T-cell (primary cell): ENCODE results near the gene TBC1D16. TPM values are rescaled to one million over a fixed set of nuclear protein-coding genes. Genes with fewer than 3 reads are reported as not detected.

ENCODE experiments used
- ATAC-seq, 4 experiments: fragments of 200-7000 bp in 3 of 4; fragments of 150-1000 bp in 1 of 4; cut with Tn5 transposase; replicated peaks in 1 of 4; 1 replicate in 3 of 4; 2 replicates in 1 of 4; pipeline ENCODE4 v1.10.0; 2021; ENCODE audit warnings: moderate library complexity in 3 of 4, mild to moderate bottlenecking in 2 of 4, moderate number of reproducible peaks in 1 of 4
- CTCF ChIA-PET, 2 donors: fragments of 300-600 bp; sonication (Branson Sonifier 250); formaldehyde crosslinking; loops; one replicate each; lab custom pipeline; 2022; ENCODE audit warnings: antibody characterized with exemption in 2 of 2; lab: Charles Lee
- POLR2A ChIA-PET, 2 donors: fragments of 300-600 bp; sonication (Branson Sonifier 250); formaldehyde crosslinking; loops; one replicate each; lab custom pipeline; 2022; ENCODE audit warnings: antibody characterized with exemption in 2 of 2; lab: Charles Lee
- DNase-seq, 35 experiments: peaks; one replicate each; pipeline versions ENCODE4 v3.0.0 to v3.0.0-alpha.2; 2013 to 2023
- H3K27ac ChIP-seq: one replicate; pipeline ENCODE4 v1.5.1; 2013; ENCODE audit warnings: low read length
- H3K27me3 ChIP-seq, 2 experiments: replicated peaks in 1 of 2; 1 replicate in 1 of 2; 2 replicates in 1 of 2; pipeline versions ENCODE4 v1.6.1 to v1.7.0; 2013; ENCODE audit warnings: low read length in 1 of 2, mixed read lengths in 1 of 2; ENCODE audit not compliant: control insufficient read depth in 2 of 2, insufficient read depth in 2 of 2; ENCODE audit errors: extremely low read depth in 1 of 2
- H3K36me3 ChIP-seq, 2 donors: 1 replicate in 1 of 2; 2 replicates in 1 of 2; pipeline versions ENCODE4 v1.6.1 to v1.7.0; 2013; ENCODE audit warnings: low read length in 1 of 2; ENCODE audit not compliant: control insufficient read depth in 2 of 2, insufficient read depth in 1 of 2; ENCODE audit errors: extremely low read depth in 1 of 2
- H3K4me1 ChIP-seq, 2 experiments: 1 replicate in 1 of 2; 2 replicates in 1 of 2; pipeline versions ENCODE4 v1.6.1 to v1.7.0; 2013; ENCODE audit warnings: low read length in 2 of 2, mixed read lengths in 1 of 2; ENCODE audit not compliant: insufficient read depth in 2 of 2, control insufficient read depth in 1 of 2; ENCODE audit errors: extremely low read depth in 1 of 2
- H3K4me3 ChIP-seq, 2 donors: 1 replicate in 1 of 2; 2 replicates in 1 of 2; pipeline versions ENCODE4 v1.5.1 to v1.7.0; 2013; ENCODE audit warnings: mild to moderate bottlenecking in 2 of 2, low read length in 1 of 2, moderate library complexity in 1 of 2; ENCODE audit not compliant: control insufficient read depth in 1 of 2; ENCODE audit errors: extremely low read depth in 1 of 2
- H3K9me3 ChIP-seq: 2 replicates; pipeline ENCODE4 v1.7.0; 2013
- H3K27ac Mint-ChIP-seq, 2 donors: one replicate each; pipeline ENCODE4 v1.8.0; 2020 to 2021; ENCODE audit warnings: mild to moderate bottlenecking in 2 of 2, mixed read lengths in 2 of 2
- H3K27me3 Mint-ChIP-seq, 2 donors: one replicate each; pipeline ENCODE4 v1.8.0; 2021 to 2022; ENCODE audit warnings: mixed read lengths in 2 of 2
- H3K36me3 Mint-ChIP-seq: one replicate; pipeline ENCODE4 v1.8.0; 2021; ENCODE audit warnings: mixed read lengths
- H3K4me1 Mint-ChIP-seq, 3 donors: one replicate each; pipeline ENCODE4 v1.8.0; 2020 to 2022; ENCODE audit warnings: mixed read lengths in 3 of 3, mild to moderate bottlenecking in 1 of 3
- H3K4me3 Mint-ChIP-seq, 3 donors: one replicate each; pipeline ENCODE4 v1.8.0; 2020 to 2022; ENCODE audit warnings: mild to moderate bottlenecking in 3 of 3, mixed read lengths in 3 of 3, moderate library complexity in 3 of 3
- H3K9me3 Mint-ChIP-seq, 3 donors: one replicate each; pipeline ENCODE4 v1.8.0; 2020 to 2022; ENCODE audit warnings: mixed read lengths in 3 of 3
- WGBS: methylation state at CpG from one replicate; pipeline ENCODE4 v1.1.5; 2013; ENCODE audit warnings: missing lambda C conversion rate; ENCODE audit not compliant: insufficient coverage; 5-methylcytosine and 5-hydroxymethylcytosine counted together
- total RNA-seq, 35 experiments: library from RNA in 6 of 35; stranded (reverse) in 6 of 35; fragments of 120-200 nt in 1 of 35; gene quantifications; one replicate each; pipeline versions ENCODE4 v1.2.1 to v1.2.4 and lab custom pipeline; 2013 to 2026

The TBC1D16 gene
- total RNA-seq, 5 donors from 2014 or later (not counting 1 experiment from before 2014, with no cell fraction given): 1.9 to 6.1 (median 3.4) TPM

GRCh38 chr17:79912552-79913330, 122.9 kb downstream of the TBC1D16 start:
- 74% methylated on average over 10 of the region's 14 CpGs for WGBS
- no peaks in the 10 kb centered on the region for H3K4me1 ChIP-seq
- H3K27ac Mint-ChIP-seq: no peak overlapping the region
- CTCF ChIA-PET: no interaction called here
- peaks cover 0 to 54% of the 10 kb centered on the region in 2 experiments for H3K27me3 ChIP-seq
- DNase-seq (no peak), ATAC-seq (no peak)
- H3K4me3 ChIP-seq: no peak overlapping the region
- no peaks in the 10 kb centered on the region for H3K36me3 ChIP-seq
- no peak overlapping the region for H3K27ac ChIP-seq
- H3K9me3 ChIP-seq: no peaks in the 10 kb centered on the region
- no peaks in the 10 kb centered on the region for H3K36me3 Mint-ChIP-seq
- peaks cover 5 to 10% of the 10 kb centered on the region in 2 donors for H3K27me3 Mint-ChIP-seq
- H3K4me1 Mint-ChIP-seq: no peaks in the 10 kb centered on the region
- no peaks in the 10 kb centered on the region for H3K9me3 Mint-ChIP-seq
- no peak overlapping the region for H3K4me3 Mint-ChIP-seq
- POLR2A ChIA-PET: no interaction called here

- H3K4me1 Mint-ChIP-seq: no peaks in the 10 kb centered on the region
- no peaks in the 10 kb centered on the region for H3K36me3 ChIP-seq
- H3K9me3 ChIP-seq: no peaks in the 10 kb centered on the region
- H3K36me3 Mint-ChIP-seq: no peaks in the 10 kb centered on the region
- no peak overlapping the region for H3K4me3 ChIP-seq
- DNase-seq (no peak), ATAC-seq (no peak)
- no peaks in the 10 kb centered on the region for H3K9me3 Mint-ChIP-seq
- H3K27me3 Mint-ChIP-seq: peaks cover 9 to 14% of the 10 kb centered on the region in 2 donors
- no peak overlapping the region for H3K4me3 Mint-ChIP-seq
- 84% methylated on average over 15 of the region's 20 CpGs for WGBS
- no peaks in the 10 kb centered on the region for H3K4me1 ChIP-seq
- ChIA-PET CTCF (no interaction called here), POLR2A (no interaction called here)
- no peak overlapping the region for H3K27ac ChIP-seq
- no peak overlapping the region for H3K27ac Mint-ChIP-seq
- peaks cover 0 to 53% of the 10 kb centered on the region in 2 experiments for H3K27me3 ChIP-seq
Measured at GRCh38 chr17:79911430-79912399, 124.0 kb downstream of the TBC1D16 start.

GRCh38 chr17:79910985-79911361, 124.7 kb downstream of the TBC1D16 start:
- Histone ChIP-seq H3K4me3 (no peak overlapping the region), H3K4me1 (no peaks in the 10 kb centered on the region), H3K27me3 (peaks cover 0 to 57% of the 10 kb centered on the region in 2 experiments), H3K9me3 (no peaks in the 10 kb centered on the region), H3K36me3 (no peaks in the 10 kb centered on the region), H3K27ac (no peak overlapping the region)
- no peaks in the 10 kb centered on the region for H3K4me1 Mint-ChIP-seq
- H3K9me3 Mint-ChIP-seq: no peaks in the 10 kb centered on the region
- WGBS: 76% methylated on average over 8 of the region's 14 CpGs
- H3K27ac Mint-ChIP-seq: no peak overlapping the region
- ATAC-seq: no peak
- no peak for DNase-seq
- H3K27me3 Mint-ChIP-seq: peaks cover 9 to 14% of the 10 kb centered on the region in 2 donors
- no peak overlapping the region for H3K4me3 Mint-ChIP-seq
- ChIA-PET POLR2A (no interaction called here), CTCF (no interaction called here)
- no peaks in the 10 kb centered on the region for H3K36me3 Mint-ChIP-seq

- no peak overlapping the region for H3K4me3 ChIP-seq
- ChIA-PET CTCF (no interaction called here), POLR2A (no interaction called here)
- no peak overlapping the region for H3K4me3 Mint-ChIP-seq
- no peaks in the 10 kb centered on the region for H3K36me3 ChIP-seq
- H3K4me1 ChIP-seq: no peaks in the 10 kb centered on the region
- H3K27ac Mint-ChIP-seq: no peak overlapping the region
- no peak for ATAC-seq
- no peak overlapping the region for H3K27ac ChIP-seq
- no peak for DNase-seq
- WGBS: 67% methylated on average over 1 of the region's 4 CpGs
- no peaks in the 10 kb centered on the region for H3K9me3 Mint-ChIP-seq
- H3K27me3 Mint-ChIP-seq: peaks cover 8 to 16% of the 10 kb centered on the region in 2 donors
- H3K4me1 Mint-ChIP-seq: no peaks in the 10 kb centered on the region
- H3K9me3 ChIP-seq: no peaks in the 10 kb centered on the region
- peaks cover 0 to 54% of the 10 kb centered on the region in 2 experiments for H3K27me3 ChIP-seq
- no peaks in the 10 kb centered on the region for H3K36me3 Mint-ChIP-seq
Measured at GRCh38 chr17:79909121-79909520, 126.6 kb downstream of the TBC1D16 start.

- Histone ChIP-seq H3K27ac (no peak overlapping the region), H3K27me3 (peaks cover 0 to 53% of the 10 kb centered on the region in 2 experiments), H3K9me3 (no peaks in the 10 kb centered on the region), H3K4me3 (no peak overlapping the region), H3K4me1 (no peaks in the 10 kb centered on the region), H3K36me3 (no peaks in the 10 kb centered on the region)
- ATAC-seq: no peak
- DNase-seq: no peak
- H3K9me3 Mint-ChIP-seq: no peaks in the 10 kb centered on the region
- POLR2A ChIA-PET: no interaction called here
- peaks cover 8 to 18% of the 10 kb centered on the region in 2 donors for H3K27me3 Mint-ChIP-seq
- 80% methylated on average over 10 of the region's 16 CpGs for WGBS
- no peaks in the 10 kb centered on the region for H3K36me3 Mint-ChIP-seq
- CTCF ChIA-PET: no interaction called here
- H3K4me3 Mint-ChIP-seq: no peak overlapping the region
- no peaks in the 10 kb centered on the region for H3K4me1 Mint-ChIP-seq
- H3K27ac Mint-ChIP-seq: no peak overlapping the region
Measured at GRCh38 chr17:79907850-79908249, 127.8 kb downstream of the TBC1D16 start.

GRCh38 chr17:79907217-79907715, 128.4 kb downstream of the TBC1D16 start:
- Histone ChIP-seq H3K4me1 (no peaks in the 10 kb centered on the region), H3K27me3 (peaks cover 0 to 52% of the 10 kb centered on the region in 2 experiments), H3K27ac (no peak overlapping the region), H3K36me3 (no peaks in the 10 kb centered on the region), H3K4me3 (no peak overlapping the region), H3K9me3 (no peaks in the 10 kb centered on the region)
- Mint-ChIP-seq H3K4me1 (no peaks in the 10 kb centered on the region), H3K27ac (no peak overlapping the region), H3K27me3 (peaks cover 8 to 22% of the 10 kb centered on the region in 2 donors), H3K9me3 (no peaks in the 10 kb centered on the region), H3K36me3 (no peaks in the 10 kb centered on the region), H3K4me3 (no peak overlapping the region)
- ChIA-PET POLR2A (no interaction called here), CTCF (no interaction called here)
- DNase-seq (no peak), ATAC-seq (no peak)
- WGBS: 80% methylated on average over 7 of the region's 11 CpGs
